Spleen (tissue), 7 donors: ENCODE data around the gene HAAO.

Source experiments
- CTCF ChIP-seq, 11 experiments: fragments of 200-600 bp in 7 of 11; fragments of 450-650 bp in 4 of 11; sonication (generic) in 4 of 11; IDR thresholded peaks in 8 of 11; conservative IDR thresholded peaks in 3 of 11; 1 replicate in 7 of 11; 2 replicates in 4 of 11; pipeline versions ENCODE4 v1.4.0 to v1.8.0; 2016 to 2021; ENCODE audit warnings: antibody characterized with exemption in 11 of 11, inconsistent platforms in 4 of 11, mild to moderate bottlenecking in 1 of 11
- POLR2A ChIP-seq, 3 donors: fragments of 450-650 bp; IDR thresholded peaks; one replicate each; pipeline ENCODE4 v1.5.1; 2017; ENCODE audit warnings: antibody characterized with exemption in 3 of 3, mild to moderate bottlenecking in 1 of 3
- donor health status: DM: no; HTN: no; CAD: no; lungs with moderate emphysema.
- donor health status: DM: no; HTN: no; CAD: no.
- donor health status: DM: no; HTN: no; CAD: no.

- no peak for TF ChIP-seq POLR2A (IDR thresholded peaks at IDR 0.05)
- no peak for TF ChIP-seq CTCF (IDR thresholded peaks at IDR 0.05 in 8 of 11, conservative IDR thresholded peaks at IDR 0.05 in 3 of 11)
Measured at GRCh38 chr2:42793334-42794270, 1.2 kb upstream of the HAAO start.
